Peyer's patch (tissue), 4 donors: Measurements from ENCODE around the gene CUL2. TPM values are rescaled to one million over a fixed set of nuclear protein-coding genes. Genes with fewer than 3 reads are reported as not detected.

Source experiments
- DNase-seq, 3 donors: peaks; one replicate each; pipeline ENCODE4 v3.0.0-alpha.2; 2017 to 2019
- H3K27ac ChIP-seq, 4 donors: fragments of 200-600 bp; sonication (generic); one replicate each; pipeline ENCODE4 v1.5.1; 2016 to 2019
- H3K27me3 ChIP-seq, 2 donors: fragments of 200-600 bp; sonication (generic); one replicate each; pipeline ENCODE4 v1.5.1; 2019
- H3K36me3 ChIP-seq, 3 donors: fragments of 200-600 bp; sonication (generic); one replicate each; pipeline ENCODE4 v1.5.1; 2016 to 2019
- H3K4me1 ChIP-seq, 4 donors: fragments of 200-600 bp; sonication (generic); one replicate each; pipeline ENCODE4 v1.5.1; 2016 to 2019
- H3K4me3 ChIP-seq, 4 donors: fragments of 200-600 bp; sonication (generic); 1 replicate in 3 of 4; 2 replicates in 1 of 4; pipeline ENCODE4 v1.5.1; 2016 to 2019; ENCODE audit warnings: mild to moderate bottlenecking in 1 of 4
- H3K9me3 ChIP-seq, 4 donors: fragments of 200-600 bp; sonication (generic); one replicate each; pipeline ENCODE4 v1.5.1; 2016 to 2019; ENCODE audit warnings: mild to moderate bottlenecking in 1 of 4
- CTCF ChIP-seq, 6 experiments: fragments of 450-650 bp in 4 of 6; fragments of 200-600 bp in 2 of 6; sonication (generic) in 1 of 6; IDR thresholded peaks; one replicate each; pipeline ENCODE4 v1.5.1; 2017 to 2019; ENCODE audit warnings: antibody characterized with exemption in 6 of 6, mild to moderate bottlenecking in 3 of 6, moderate library complexity in 1 of 6
- POLR2A ChIP-seq, 2 donors: fragments of 450-650 bp; IDR thresholded peaks; one replicate each; pipeline ENCODE4 v1.5.1; 2017; ENCODE audit warnings: antibody characterized with exemption in 2 of 2, mild to moderate bottlenecking in 2 of 2, moderate library complexity in 2 of 2
- small RNA-seq, 2 donors: library from RNA; depleted of rRNA; stranded (forward); fragments of <200 nt; gene quantifications; one replicate each; pipeline ENCODE3, GENCODE V24; 2016
- total RNA-seq, 4 donors: library from RNA; depleted of rRNA; stranded (reverse); fragments of >200 nt; gene quantifications; one replicate each; pipeline ENCODE4 v1.1.0, GENCODE V29; 2016

Gene CUL2
- total RNA-seq, 4 donors from 2014 or later = 13.8 to 21.6 (median 17.7) TPM

GRCh38 chr10:34960983-34961382 lies 129.2 kb downstream of the CUL2 start:
- Histone ChIP-seq H3K4me3 (no peak overlapping the region), H3K36me3 (no peaks in the 10 kb centered on the region), H3K27ac (no peak overlapping the region), H3K4me1 (no peaks in the 10 kb centered on the region), H3K9me3 (no peaks in the 10 kb centered on the region), H3K27me3 (no peaks in the 10 kb centered on the region)
- TF ChIP-seq POLR2A (IDR thresholded peaks at IDR 0.05) = no peak
- TF ChIP-seq CTCF (IDR thresholded peaks at IDR 0.05) = no peak
- no peak for DNase-seq

GRCh38 chr10:34959786-34960185 lies 130.4 kb downstream of the CUL2 start:
- Histone ChIP-seq H3K4me3 (no peak overlapping the region), H3K27ac (no peak overlapping the region), H3K4me1 (no peaks in the 10 kb centered on the region), H3K9me3 (no peaks in the 10 kb centered on the region), H3K36me3 (no peaks in the 10 kb centered on the region), H3K27me3 (no peaks in the 10 kb centered on the region)
- DNase-seq = no peak
- TF ChIP-seq CTCF (IDR thresholded peaks at IDR 0.05) (no peak), POLR2A (IDR thresholded peaks at IDR 0.05) (no peak)

- TF ChIP-seq CTCF (IDR thresholded peaks at IDR 0.05) = no peak
- TF ChIP-seq POLR2A (IDR thresholded peaks at IDR 0.05) = no peak
- Histone ChIP-seq H3K27me3 (no peaks in the 10 kb centered on the region), H3K4me3 (no peak overlapping the region), H3K27ac (no peak overlapping the region), H3K36me3 (no peaks in the 10 kb centered on the region), H3K4me1 (no peaks in the 10 kb centered on the region), H3K9me3 (no peaks in the 10 kb centered on the region)
- no peak for DNase-seq
These were observed 130.8 kb downstream of the CUL2 start for GRCh38 chr10:34959321-34959720.

Small RNAs within 50 kb of the gene (small RNA-seq; reads per million reads assigned to genes)
- 0 to 0.06 reads per million in 2 donors for gene MIR3611
- gene RNU7-77P = 0 reads per million in 2 donors

Other genes starting within 250 kb of the CUL2 start
- 10 to 100 TPM; 13.9 to 19.0 (median 16.0) TPM for gene CREM, start 36.5 kb upstream of the CUL2 start, total RNA-seq
- gene CCNY, start 246.2 kb upstream of the CUL2 start, total RNA-seq = 10 to 100 TPM; 21.7 to 27.7 (median 24.8) TPM